HG03565 (cell line): ENCODE results near the gene SBNO2.
A peak's percentile ranks its signal among the peaks of the same experiment; 100 is the strongest.

ENCODE experiments used
- ATAC-seq: cut with Tn5 transposase; IDR thresholded peaks from one replicate; pipeline ENCODE4 v1.9.1; 2021; ENCODE audit warnings: mild to moderate bottlenecking, moderate library complexity; ENCODE audit not compliant: unreplicated experiment

SBNO2 gene

GRCh38 chr19:1109032-1109551, 65.0 kb downstream of the SBNO2 start:
- ATAC-seq: no peak

- ATAC-seq: no peak
Measured at GRCh38 chr19:1108291-1109031, 65.6 kb downstream of the SBNO2 start.

- ATAC-seq: no peak
Measured at GRCh38 chr19:1107661-1108261, 66.3 kb downstream of the SBNO2 start.

DNA sequence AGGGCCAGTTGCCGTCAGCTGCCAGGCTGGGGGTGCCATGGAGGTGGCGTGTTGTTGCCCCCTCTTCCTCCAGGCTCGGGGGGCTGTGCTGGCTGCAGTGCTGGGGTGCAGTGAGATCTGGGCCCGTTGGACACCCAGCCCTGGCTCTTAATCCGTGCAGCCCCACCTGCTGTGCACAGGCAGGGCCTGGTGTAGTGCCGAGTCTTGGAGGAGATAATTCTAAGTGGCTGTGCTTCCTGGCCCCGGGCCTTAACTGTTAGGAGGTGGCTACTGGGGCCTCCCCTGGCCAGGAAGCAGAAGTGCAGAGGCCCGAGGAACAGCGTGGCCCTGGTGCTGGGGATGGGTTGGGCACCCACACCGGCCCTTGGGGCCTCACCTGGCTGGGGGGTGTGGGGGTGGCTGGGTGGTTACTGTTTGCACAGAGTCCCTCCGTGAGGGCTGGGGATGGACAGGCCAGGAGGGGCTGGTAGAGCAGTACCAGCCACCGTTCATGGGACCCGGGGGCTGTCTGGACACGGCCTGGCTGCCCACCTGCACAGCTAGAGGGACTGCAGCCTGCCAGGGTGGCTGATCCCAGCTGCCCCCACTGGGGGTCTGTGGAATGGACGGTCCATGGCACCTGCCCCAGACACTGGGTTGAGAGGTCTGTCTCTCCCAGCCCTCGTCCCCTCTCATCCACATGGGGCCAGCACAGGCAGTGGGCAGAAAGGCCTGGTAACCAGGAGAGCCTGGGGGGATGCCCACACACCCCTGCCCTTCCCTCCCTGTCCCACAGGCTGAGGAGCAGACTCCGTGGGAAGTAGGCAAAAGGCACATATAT, 67.0 kb downstream of the SBNO2 start:
- no peak for ATAC-seq

- no peak for ATAC-seq
Measured at GRCh38 chr19:1105873-1106840, 67.9 kb downstream of the SBNO2 start.

DNA sequence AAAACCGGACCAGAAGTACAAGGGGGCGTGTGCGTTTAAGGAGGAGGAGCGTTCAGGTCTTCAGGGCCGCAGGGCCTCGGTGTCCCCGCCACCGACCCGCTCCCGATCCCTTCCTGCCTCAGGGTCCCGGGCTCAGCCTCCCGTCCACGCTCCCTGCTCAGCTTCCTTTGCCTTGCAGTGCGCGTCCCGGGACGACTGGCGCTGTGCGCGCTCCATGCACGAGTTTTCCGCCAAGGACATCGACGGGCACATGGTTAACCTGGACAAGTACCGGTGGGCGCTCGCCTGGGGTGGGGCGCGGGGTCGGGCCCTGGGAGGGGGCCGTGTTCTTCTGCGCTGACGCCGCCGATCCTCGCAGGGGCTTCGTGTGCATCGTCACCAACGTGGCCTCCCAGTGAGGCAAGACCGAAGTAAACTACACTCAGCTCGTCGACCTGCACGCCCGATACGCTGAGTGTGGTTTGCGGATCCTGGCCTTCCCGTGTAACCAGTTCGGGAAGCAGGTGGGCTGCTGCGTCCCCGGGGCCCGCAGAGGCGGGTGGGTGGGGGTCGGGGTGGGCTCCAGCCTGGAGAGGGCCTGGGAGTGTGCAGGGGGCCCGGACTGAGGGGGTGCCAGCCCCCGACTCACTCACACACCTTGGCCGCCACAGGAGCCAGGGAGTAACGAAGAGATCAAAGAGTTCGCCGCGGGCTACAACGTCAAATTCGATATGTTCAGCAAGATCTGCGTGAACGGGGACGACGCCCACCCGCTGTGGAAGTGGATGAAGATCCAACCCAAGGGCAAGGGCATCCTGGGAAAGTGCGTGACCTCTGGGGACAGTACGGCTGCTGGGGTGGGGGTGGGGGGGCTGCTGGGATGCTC, 68.8 kb downstream of the SBNO2 start:
- ATAC-seq: no peak

DNA sequence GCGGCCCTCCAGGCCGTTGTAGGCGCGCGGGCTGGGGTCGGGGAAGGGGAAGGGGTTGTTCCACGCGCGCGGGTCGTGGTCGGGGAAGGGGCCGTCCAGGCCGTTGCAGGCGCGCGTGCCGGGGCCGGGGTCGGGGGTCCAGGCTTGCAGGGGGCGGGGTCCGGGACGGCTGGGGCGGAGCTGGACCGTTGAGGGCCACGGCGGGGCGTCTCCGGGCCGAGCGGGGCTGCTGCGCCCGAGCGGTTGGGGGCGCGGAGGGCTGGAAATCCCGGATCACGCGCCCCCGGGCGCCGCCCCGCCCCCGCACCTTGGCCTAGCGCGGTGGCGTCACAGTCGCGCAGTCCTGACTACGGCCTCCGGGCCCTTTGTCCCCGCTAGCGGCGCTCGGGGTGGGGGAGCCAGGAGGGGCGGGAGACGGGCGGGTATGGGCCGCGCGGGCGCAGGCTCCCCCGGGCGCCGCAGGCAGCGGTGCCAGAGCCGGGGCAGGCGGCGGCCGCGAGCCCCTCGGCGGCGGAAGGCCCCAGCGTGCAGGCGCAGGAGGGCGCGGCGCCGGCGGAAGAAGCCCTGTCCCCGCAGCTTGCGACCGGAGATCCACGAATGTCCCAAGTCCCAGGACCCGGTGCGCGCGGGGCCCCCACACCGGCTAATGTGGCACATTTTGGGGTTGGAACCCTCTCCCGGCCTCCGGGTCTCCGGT, 69.6 kb downstream of the SBNO2 start:
- peak; percentile 28 for ATAC-seq

- ATAC-seq: peak; percentile 53
Measured at GRCh38 chr19:1103708-1104310, 70.3 kb downstream of the SBNO2 start, which contains the start of gene GPX4. GPX4 (plus strand) TSS chr19:1103994; CDS start chr19:1104044, 50 bp downstream.

GRCh38 chr19:1103132-1103707, 70.8 kb downstream of the SBNO2 start:
- ATAC-seq: no peak

GRCh38 chr19:1102407-1103131, 71.5 kb downstream of the SBNO2 start:
- no peak for ATAC-seq

- no peak for ATAC-seq
Measured at GRCh38 chr19:1101337-1101698, 72.8 kb downstream of the SBNO2 start.

- ATAC-seq: no peak
Measured at GRCh38 chr19:1098177-1099051, 75.7 kb downstream of the SBNO2 start.

DNA sequence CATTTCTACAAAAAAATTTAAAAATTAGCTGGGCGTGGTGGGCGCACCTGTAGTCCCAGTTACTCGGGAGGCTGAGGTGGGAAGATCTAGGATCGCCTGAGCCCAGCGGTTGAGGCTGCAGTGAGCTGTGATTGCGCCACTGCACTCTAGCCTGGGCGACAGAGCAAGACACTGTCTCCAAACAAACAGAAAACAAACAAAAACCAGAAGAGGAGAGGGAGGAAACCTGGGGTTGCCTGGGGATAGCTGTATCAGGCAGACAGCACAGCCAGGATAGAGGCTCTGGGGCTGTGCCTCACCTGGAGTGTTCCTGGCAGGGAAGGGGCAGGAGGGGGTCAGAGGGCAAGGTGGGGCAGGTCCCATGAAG, 76.3 kb downstream of the SBNO2 start:
- ATAC-seq: no peak

- ATAC-seq: peak; percentile 74
Measured at GRCh38 chr19:1094978-1095701, 78.9 kb downstream of the SBNO2 start, which contains the start of gene POLR2E. POLR2E (minus strand) TSS chr19:1095375; CDS start chr19:1095315, 60 bp downstream.

- no peak for ATAC-seq
Measured at GRCh38 chr19:1094655-1094977, 79.5 kb downstream of the SBNO2 start.
